Loucy (cell line): Measurements from ENCODE around the gene AKNA.

Source experiments
- H2AFZ ChIP-seq: fragments of 200-600 bp; sonication (generic); 2 replicates; pipeline ENCODE4 v1.6.0; 2016; ENCODE audit warnings: antibody characterized with exemption, mild to moderate bottlenecking, low read length, moderate library complexity
- H3F3A ChIP-seq: fragments of 200-600 bp; 2 replicates; pipeline ENCODE4 v1.6.0; 2016; ENCODE audit warnings: antibody characterized with exemption, low read depth, mild to moderate bottlenecking
- H3K27me3 ChIP-seq: fragments of 200-600 bp; sonication (generic); 2 replicates; pipeline ENCODE4 v1.6.1; 2014; ENCODE audit warnings: low read length, mild to moderate bottlenecking; ENCODE audit not compliant: insufficient read depth, poor library complexity, severe bottlenecking
- H3K36me3 ChIP-seq: fragments of 200-600 bp; sonication (generic); 2 replicates; pipeline ENCODE4 v1.6.1; 2016; ENCODE audit warnings: low read length; ENCODE audit not compliant: insufficient read depth
- H3K4me1 ChIP-seq: fragments of 200-600 bp; sonication (generic); 2 replicates; pipeline ENCODE4 v1.5.1; 2014; ENCODE audit warnings: low read length, mild to moderate bottlenecking; ENCODE audit not compliant: insufficient read depth, poor library complexity, severe bottlenecking
- H3K4me2 ChIP-seq: fragments of 200-600 bp; sonication (generic); 2 replicates; pipeline ENCODE4 v1.6.0; 2014; ENCODE audit warnings: antibody characterized with exemption, low read length, low read depth, mild to moderate bottlenecking; ENCODE audit not compliant: poor library complexity, severe bottlenecking
- H3K4me3 ChIP-seq: fragments of 200-600 bp; sonication (generic); 2 replicates; pipeline ENCODE4 v1.5.1; 2014; ENCODE audit warnings: low read length, mild to moderate bottlenecking, mixed read lengths; ENCODE audit not compliant: poor library complexity, severe bottlenecking
- H3K79me2 ChIP-seq: fragments of 200-600 bp; sonication (generic); 2 replicates; pipeline ENCODE4 v1.6.1; 2014; ENCODE audit warnings: low read length; ENCODE audit not compliant: insufficient read depth
- H3K9ac ChIP-seq: fragments of 200-600 bp; sonication (generic); 2 replicates; pipeline ENCODE4 v1.6.0; 2014; ENCODE audit warnings: mild to moderate bottlenecking, low read depth, low read length, moderate library complexity; ENCODE audit not compliant: poor library complexity, severe bottlenecking
- H3K9me2 ChIP-seq: fragments of 200-600 bp; sonication (generic); replicated peaks from 2 replicates; pipeline ENCODE4 v1.6.1; 2016; ENCODE audit warnings: low read depth, low read length, mixed read lengths
- H3K9me3 ChIP-seq: fragments of 200-600 bp; sonication (generic); 2 replicates; pipeline ENCODE4 v1.6.1; 2014; ENCODE audit warnings: mild to moderate bottlenecking, antibody characterized with exemption, low read length, low read depth; ENCODE audit not compliant: insufficient read depth
- H4K20me1 ChIP-seq: fragments of 200-600 bp; sonication (generic); 2 replicates; pipeline ENCODE4 v1.6.0; 2014; ENCODE audit warnings: antibody characterized with exemption, low read length, mild to moderate bottlenecking; ENCODE audit not compliant: insufficient read depth, poor library complexity, severe bottlenecking
- EZH2phosphoT487 ChIP-seq: fragments of 200-600 bp; IDR thresholded peaks from 2 replicates; pipeline ENCODE4 v1.6.1; 2018; ENCODE audit warnings: antibody characterized with exemption, mild to moderate bottlenecking, moderate library complexity, borderline replicate concordance
- TF ChIP-seq, protein P1 (sequence below): fragments of 200-600 bp; sonication (generic); conservative IDR thresholded peaks from 2 replicates; pipeline ENCODE4 v1.5.1; 2014; ENCODE audit warnings: mild to moderate bottlenecking, antibody characterized with exemption, low read length

AKNA gene

DNA sequence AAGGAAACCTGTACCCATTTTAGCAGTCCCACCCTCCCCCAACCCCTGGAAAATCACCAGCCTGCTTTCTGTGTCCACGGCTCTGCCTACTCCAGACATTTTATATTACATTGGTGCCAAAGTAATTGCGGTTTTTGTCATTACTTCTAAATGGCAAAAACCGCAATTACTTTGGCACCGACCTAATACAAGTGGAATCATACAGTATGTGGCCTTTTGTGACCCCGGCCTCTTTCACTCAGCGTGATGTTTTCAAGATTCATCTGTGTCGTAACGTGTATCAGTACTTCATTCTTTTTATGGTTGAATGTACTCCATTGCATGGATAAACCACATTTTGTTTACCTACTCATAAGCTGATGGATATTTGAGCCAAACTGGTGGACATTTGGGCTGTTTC lies 74.6 kb downstream of the AKNA start:
- no peak overlapping the region for H3K4me2 ChIP-seq
- no peak overlapping the region for H3K9ac ChIP-seq
- H3K79me2 ChIP-seq: no peaks in the 10 kb centered on the region
- H3F3A ChIP-seq: no peaks in the 10 kb centered on the region
- H3K9me2 ChIP-seq: no peaks in the 10 kb centered on the region
- no peaks in the 10 kb centered on the region for H3K4me1 ChIP-seq
- H3K9me3 ChIP-seq: no peaks in the 10 kb centered on the region
- H4K20me1 ChIP-seq: no peaks in the 10 kb centered on the region
- no peak overlapping the region for H2AFZ ChIP-seq
- no peaks in the 10 kb centered on the region for H3K27me3 ChIP-seq
- TF ChIP-seq, protein P1, sequence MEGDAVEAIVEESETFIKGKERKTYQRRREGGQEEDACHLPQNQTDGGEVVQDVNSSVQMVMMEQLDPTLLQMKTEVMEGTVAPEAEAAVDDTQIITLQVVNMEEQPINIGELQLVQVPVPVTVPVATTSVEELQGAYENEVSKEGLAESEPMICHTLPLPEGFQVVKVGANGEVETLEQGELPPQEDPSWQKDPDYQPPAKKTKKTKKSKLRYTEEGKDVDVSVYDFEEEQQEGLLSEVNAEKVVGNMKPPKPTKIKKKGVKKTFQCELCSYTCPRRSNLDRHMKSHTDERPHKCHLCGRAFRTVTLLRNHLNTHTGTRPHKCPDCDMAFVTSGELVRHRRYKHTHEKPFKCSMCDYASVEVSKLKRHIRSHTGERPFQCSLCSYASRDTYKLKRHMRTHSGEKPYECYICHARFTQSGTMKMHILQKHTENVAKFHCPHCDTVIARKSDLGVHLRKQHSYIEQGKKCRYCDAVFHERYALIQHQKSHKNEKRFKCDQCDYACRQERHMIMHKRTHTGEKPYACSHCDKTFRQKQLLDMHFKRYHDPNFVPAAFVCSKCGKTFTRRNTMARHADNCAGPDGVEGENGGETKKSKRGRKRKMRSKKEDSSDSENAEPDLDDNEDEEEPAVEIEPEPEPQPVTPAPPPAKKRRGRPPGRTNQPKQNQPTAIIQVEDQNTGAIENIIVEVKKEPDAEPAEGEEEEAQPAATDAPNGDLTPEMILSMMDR: no peak
- no peak for TF ChIP-seq EZH2phosphoT487
- no peak overlapping the region for H3K4me3 ChIP-seq
- H3K36me3 ChIP-seq: no peaks in the 10 kb centered on the region

DNA sequence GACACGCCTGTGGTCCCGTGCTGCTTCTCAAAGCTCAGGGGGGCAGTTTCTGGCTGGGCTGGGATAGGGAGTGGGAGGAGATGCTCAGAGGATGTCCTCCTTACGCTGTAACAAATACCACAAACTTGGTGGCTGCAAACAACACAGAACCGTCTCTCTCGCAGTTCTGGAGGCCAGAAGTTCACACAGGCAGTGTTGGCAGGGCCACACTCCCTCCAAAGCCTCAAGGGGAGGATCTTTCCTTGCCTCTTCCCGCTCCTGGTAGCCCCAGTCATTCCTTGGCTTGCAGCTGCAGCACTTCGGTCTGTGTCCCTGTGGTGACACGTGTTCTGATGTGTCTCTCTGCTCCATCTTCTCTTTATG lies 75.3 kb downstream of the AKNA start:
- Histone ChIP-seq H3K4me3 (no peak overlapping the region), H3K9ac (no peak overlapping the region), H3K9me3 (no peaks in the 10 kb centered on the region), H3F3A (no peaks in the 10 kb centered on the region), H3K27me3 (no peaks in the 10 kb centered on the region), H3K9me2 (no peaks in the 10 kb centered on the region), H4K20me1 (no peaks in the 10 kb centered on the region), H2AFZ (no peak overlapping the region), H3K36me3 (no peaks in the 10 kb centered on the region), H3K4me2 (no peak overlapping the region), H3K79me2 (no peaks in the 10 kb centered on the region), H3K4me1 (no peaks in the 10 kb centered on the region)
- no peak for TF ChIP-seq EZH2phosphoT487
- TF ChIP-seq, protein P1: no peak

DNA sequence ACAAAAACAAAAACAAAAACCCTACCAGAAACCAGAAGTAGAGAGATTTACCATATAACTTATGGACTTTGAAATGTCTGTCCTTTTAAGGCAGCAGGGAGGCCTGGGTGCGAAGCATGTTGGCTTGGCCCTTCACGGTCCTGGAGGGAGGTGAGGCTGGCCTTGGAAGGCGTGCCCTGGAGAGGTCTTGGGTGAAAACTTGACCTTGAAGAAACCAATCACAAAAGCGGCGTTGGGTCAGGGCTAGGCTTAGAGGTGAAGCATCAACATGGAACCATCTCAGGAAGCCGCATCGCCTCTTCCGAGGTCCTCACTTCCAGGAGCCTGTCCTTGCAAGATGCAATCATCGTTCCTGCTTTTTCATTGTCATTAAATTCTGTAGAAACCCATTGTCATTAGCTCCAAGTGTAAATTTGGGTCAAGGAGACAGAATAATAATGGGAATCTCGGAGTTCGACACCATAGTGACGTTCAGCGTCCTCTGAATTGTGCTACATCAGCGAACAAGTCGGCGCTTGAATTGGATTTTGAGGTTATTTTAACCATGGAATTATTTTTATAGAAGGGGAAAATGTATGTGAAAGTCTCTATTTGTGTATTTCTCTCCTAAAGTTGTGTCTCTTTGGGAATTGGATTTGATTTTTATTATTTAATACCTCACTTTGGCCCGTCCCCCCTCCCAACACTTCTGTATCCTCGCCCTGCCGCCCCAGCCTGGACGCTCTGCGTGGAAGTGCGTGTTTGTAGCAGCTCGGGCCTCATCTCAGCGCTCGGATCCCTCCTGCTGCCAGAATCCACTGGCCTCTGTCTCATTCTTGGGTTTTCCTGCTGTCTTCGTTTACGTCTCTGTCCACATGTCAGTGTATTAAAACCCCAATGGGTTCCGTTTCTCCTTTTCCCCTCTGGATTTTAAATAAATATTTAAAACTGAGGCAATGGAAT lies 75.9 kb downstream of the AKNA start:
- Histone ChIP-seq H3K79me2 (no peaks in the 10 kb centered on the region), H4K20me1 (no peaks in the 10 kb centered on the region), H3K4me2 (no peak overlapping the region), H3K27me3 (no peaks in the 10 kb centered on the region), H2AFZ (no peak overlapping the region), H3K4me1 (no peaks in the 10 kb centered on the region), H3K9me2 (no peaks in the 10 kb centered on the region), H3K36me3 (no peaks in the 10 kb centered on the region), H3K9ac (no peak overlapping the region), H3F3A (no peaks in the 10 kb centered on the region), H3K4me3 (no peak overlapping the region), H3K9me3 (no peaks in the 10 kb centered on the region)
- TF ChIP-seq EZH2phosphoT487: no peak
- TF ChIP-seq, protein P1: no peak
